HG02588 (cell line): ENCODE results near the gene TUB.

Source experiments
- ATAC-seq: cut with Tn5 transposase; IDR thresholded peaks from one replicate; pipeline ENCODE4 v1.9.1; 2021; ENCODE audit warnings: mild to moderate bottlenecking, moderate library complexity; ENCODE audit not compliant: unreplicated experiment

Gene TUB

DNA sequence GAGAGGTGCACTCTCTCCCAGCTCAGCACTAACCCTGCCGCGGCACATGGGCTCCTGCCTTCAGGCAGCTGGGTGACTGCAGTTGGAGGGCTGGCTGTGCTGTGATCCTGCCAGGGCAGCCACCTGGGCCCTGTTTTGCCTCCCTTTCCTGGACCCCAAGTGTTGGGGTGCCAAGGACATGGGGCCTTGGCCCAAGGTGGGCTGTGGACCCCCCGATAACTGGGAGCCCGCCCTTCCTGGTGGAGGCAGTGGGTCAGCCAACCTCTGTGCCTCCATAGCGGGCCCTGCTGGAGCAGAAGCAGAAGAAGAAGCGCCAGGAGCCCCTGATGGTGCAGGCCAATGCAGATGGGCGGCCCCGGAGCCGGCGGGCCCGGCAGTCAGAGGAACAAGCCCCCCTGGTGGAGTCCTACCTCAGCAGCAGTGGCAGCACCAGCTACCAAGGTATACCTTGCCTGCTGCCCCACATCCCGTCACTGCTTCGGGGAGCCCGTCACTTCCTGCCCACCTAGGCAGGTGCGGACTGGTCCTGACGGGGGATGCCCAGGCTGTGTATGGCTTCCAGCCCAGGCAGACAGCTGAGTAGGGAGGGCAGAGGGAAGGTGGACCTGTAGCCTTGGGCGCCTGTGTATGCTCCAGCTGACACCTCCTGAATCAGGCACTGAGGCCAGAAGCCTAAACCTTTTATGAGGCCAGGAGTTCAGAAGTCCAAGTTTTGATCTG, 8.9 kb downstream of the TUB start:
- ATAC-seq = no peak

DNA sequence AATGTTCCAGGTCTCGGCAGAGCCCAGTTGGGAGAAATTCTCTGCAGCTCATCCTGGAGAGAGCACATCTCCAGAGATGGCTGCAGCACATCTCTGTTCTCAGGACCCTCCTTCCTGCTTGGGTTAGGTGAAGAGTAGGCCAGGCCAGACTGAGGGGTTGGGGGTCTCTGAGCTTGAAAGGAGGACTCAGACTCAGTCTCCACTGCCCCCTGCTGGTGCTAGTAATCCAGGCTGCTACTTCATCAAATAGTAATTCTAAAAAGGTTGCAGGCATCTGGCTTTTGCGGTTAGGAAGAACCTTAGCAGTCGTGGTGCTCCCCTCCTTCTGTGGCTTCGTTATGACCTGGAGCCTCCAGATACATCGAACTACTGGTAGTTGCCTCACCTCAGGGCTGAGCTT, 9.7 kb downstream of the TUB start:
- no peak for ATAC-seq

DNA sequence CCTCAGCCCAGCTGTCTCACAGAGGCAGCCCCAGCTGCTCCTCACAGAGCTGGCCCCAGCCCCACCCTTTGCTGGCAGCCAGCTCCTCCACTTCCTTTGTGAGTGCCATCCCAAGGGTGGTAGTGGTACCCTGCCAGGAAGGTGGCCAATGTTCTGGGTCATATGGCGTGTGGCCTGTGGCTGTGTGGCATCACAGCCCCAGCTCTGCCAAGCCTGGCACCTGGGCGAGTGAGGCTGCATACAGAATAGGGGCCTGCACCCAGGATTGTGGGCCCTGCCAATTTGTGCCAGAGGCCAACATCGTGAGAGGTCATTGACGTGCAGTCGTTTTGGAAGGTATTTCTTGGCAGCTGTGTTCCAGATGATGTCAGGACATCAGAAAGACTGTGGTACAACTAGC, 10.7 kb downstream of the TUB start:
- ATAC-seq = no peak

DNA sequence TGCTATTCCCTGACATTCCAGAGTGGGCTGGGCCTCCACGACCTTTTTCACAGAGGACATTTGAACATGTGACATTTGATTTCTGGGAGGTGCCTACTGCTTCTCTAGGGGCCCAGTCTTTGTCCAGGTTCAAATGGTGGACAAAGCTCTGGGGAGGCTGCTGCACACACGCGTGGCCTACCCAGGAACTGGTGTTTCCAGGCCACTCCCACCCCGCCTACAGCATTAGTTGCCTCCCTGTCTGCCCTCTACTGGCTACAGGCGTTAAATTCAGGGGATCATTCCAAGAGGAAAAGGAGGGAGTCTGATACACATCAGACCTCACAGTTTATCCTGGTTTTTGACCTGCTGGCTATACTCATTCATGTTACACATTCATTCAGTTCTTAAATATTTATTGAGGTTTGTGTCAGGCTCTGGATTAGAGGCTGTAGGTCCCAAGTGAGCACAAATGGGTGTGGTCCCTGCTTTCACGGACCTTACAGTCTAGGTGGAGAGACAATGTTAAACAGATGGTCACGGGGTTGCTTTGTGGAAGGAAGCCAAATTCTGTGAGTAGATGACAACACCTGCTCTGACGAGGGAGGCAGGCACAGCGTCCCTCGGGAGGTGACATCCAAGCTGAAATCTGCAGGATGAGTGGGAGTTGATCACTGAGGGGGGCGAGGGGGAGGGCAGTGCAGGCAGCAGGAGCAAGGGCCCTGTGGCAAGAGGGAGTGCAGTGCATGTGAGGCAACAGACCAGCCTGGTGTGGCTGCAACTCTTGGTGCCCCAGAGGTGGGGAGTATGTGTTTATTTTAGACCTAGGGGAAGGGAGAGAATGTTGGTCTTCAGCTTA, 11.8 kb downstream of the TUB start:
- peak; percentile 68 for ATAC-seq

DNA sequence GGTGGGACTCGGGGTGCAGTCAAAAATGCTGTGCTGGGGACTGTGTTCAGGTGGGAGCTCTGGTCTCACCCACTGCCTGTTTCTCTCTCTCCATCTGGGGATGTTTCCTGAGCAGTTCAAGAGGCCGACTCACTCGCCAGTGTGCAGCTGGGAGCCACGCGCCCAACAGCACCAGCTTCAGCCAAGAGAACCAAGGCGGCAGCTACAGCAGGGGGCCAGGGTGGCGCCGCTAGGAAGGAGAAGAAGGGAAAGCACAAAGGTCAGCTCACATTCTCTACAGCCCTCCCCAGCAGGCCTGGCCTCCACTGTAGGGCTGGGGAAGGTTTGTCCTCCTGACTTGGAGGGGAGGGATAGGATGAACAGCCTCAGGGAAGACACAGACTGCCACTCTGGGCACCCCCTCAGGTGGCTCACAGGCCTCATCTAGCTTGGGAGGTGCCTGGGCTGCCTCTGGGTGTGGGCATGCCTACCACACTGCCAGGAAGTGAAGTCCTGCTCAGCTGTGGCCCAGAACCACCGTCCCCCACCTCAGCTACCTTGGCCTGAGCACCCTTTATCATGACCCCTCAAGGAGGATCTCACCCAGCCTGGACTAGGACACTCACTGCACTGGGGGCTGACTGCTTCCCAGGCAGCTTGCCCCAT, 13.0 kb downstream of the TUB start:
- ATAC-seq = no peak

DNA sequence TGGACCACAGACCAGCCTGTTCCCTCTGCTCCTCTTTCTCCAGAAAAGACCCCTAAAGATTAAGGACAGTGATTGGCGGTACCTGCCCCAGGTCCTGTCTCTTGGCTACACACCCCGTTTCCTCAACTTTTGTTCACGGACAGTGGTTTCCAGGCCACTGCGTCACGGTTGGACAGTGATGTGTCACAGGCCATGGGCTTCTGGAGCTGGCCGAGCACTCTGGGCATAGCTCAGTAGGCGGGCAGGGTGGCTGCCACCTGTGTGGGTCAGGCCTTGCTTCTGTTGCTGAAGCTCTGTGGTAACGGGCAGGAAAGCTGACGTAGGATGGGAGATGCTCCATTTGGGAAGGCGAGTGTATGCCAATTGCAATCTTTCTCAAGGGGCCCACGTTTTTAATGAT, 13.6 kb downstream of the TUB start:
- ATAC-seq = no peak

DNA sequence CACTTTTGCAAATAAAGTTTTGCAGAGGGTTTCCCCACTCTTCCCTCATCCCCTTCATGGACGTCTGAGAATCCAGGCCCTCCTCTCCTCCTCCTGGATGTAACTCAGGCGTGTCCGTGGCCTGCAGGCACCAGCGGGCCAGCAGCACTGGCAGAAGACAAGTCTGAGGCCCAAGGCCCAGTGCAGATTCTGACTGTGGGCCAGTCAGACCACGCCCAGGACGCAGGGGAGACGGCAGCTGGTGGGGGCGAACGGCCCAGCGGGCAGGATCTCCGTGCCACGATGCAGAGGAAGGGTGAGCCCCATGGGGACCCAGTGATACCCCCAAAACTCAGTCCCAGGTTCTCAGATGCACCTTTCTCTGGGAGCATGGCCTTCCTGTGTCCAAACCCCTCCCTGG, 14.4 kb downstream of the TUB start:
- ATAC-seq = no peak

DNA sequence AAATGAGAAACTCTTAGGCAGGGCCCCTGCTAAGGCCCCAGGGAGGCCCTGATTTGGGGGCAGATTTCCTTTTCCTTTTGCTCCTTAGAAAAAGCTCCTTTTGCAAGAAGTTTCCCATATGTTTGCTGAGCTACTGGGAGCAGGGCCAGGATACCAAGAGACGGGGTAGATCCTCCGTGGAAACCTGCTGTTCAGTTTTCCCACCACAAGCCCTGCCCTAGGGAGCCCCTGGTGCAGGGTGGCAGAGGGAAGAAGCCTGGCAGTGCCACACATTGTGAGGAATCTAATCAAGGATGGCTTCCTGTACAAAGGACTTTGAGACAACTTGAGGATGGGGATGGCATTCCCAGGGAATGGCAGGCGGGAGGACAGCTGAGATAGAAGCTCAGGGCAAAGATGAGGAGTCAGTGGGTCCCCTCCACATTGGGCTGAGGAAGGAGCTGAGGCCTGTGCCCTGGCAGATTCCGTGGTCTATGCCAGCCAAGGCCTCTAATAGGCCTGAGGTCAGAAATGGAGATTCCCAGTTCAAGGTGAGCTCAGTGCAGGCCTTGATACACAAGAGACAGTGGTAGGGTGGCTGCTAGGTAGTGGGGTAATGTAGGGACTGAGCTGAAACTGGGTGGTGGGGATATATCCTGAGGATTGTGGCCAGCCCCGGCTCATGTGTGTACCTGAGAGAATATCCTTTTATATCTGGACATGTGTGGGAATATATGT, 15.0 kb downstream of the TUB start:
- no peak for ATAC-seq

DNA sequence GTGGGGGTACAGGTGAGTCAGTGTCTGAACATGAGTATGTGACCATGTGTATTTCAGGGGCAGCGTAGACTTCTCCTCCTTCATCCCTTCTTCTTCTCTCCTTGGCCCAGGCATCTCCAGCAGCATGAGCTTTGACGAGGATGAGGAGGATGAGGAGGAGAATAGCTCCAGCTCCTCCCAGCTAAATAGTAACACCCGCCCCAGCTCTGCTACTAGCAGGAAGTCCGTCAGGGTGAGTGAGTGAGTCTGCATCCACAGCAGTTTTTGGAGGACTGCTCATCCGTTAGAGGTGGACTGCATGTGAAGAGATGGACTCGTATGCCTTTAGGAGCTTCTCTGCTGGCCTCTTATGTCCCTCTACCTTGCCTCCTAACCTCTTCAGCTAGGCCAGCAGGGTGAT, 15.6 kb downstream of the TUB start:
- no peak for ATAC-seq

DNA sequence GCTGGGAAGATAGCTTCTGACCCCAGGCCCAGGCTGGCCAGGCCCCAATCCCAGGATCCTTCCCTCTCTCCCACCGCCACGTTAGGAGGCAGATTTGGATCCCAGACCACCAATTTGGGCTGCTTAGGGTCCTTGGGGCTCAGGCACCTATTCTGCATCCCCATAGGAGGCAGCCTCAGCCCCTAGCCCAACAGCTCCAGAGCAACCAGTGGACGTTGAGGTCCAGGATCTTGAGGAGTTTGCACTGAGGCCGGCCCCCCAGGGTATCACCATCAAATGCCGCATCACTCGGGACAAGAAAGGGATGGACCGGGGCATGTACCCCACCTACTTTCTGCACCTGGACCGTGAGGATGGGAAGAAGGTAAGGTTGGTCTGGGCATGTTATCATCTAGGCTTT, 16.1 kb downstream of the TUB start:
- no peak for ATAC-seq

DNA sequence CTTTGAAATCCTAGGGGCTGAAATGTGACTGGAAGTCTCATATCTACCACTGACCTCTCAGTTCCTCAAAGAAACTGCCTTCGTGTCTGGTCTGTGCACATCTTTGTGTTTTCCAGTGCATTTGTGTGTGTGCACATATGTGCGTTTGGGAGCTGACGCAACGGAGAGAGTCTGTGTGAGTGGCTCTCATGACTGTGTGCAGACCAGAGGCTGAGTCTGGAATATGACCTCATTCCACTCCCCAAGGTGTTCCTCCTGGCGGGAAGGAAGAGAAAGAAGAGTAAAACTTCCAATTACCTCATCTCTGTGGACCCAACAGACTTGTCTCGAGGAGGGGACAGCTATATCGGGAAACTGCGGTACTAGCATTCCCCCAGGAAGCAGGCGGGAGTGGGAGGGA, 16.5 kb downstream of the TUB start:
- no peak for ATAC-seq

DNA sequence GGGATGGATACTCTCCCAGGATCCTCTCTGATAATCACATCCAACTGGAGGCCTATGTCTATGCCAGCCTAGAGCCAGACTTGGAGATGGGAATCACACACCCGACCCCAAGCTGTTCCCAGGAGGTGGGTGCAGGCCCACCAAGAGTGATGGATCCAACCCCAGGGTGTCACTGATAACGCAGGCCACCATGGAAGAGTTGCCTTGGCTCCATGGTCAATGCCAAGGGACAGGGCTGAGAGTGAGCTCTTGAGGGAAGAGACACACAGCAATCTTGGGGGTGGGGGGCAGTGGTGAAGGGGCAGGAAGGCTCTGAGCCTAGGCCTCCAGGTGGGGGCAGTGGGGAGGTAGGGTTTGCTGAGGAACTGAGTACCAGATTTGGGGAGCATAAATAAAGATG, 16.9 kb downstream of the TUB start:
- ATAC-seq = no peak

DNA sequence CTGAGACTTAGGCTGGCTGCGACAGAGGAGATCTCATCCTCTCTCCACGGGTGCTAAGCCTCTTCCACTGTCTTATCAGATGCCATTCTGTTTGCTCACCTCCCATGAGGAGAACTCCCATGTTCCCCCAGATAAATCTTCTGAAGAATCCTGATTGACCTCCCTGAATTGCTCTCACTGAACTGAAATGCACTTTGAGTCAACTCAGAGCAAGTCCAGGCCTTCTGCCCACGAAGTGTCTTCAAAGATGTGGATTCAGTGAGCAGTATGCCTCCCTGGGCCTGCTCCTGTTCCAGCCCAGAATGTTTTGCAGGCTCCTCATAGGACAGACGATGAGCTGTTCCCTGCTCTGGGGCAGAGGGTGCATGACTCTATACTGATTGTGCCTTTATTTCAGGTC, 17.4 kb downstream of the TUB start:
- no peak for ATAC-seq

DNA sequence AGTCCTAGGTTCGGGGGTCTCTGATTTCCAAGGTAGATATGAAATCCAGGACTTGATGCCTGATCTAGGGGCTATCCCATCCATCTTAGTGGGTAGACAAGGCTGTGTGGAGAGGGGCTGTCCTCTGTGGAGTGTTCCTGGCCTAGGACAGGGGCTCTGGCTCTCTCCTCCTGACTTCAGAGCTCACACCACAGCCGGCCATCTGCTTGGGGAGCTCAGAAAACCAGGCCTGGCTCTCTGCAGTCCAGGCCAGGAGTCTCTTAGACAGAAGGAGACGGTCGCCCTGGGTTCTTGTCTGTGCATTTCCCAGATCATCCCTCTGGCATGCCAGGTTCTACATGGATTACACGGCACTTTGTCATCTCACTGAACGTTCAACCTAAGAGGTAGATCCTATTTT, 17.9 kb downstream of the TUB start:
- no peak for ATAC-seq

DNA sequence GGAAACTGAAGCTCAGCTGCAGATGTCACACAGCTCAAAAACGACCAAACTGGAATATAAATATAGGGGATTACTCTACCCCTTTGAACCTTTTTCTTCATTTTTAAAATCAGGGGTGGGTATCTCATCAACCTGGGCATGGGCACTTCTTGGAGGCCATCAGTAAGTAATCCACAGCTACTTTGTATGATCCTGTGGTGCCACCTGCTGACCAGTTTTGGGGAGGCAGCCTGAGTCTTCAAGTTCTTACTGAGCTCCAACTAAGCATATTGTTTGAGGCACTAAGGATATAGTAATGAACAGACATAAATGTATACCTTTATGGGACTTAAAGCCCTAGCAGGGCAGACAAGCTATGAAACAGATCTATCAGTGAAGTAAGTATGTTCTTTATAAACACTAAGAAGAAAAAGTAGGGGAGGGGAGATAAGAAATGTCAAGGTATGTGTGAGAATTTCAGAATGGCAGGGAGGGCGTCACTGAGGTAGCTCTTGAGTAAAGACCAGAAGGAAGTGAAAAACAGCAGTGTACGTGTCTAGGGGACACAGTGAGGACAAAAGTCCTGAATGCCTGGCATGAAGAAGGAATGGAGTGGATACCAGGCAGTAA, 18.4 kb downstream of the TUB start:
- ATAC-seq = no peak

DNA sequence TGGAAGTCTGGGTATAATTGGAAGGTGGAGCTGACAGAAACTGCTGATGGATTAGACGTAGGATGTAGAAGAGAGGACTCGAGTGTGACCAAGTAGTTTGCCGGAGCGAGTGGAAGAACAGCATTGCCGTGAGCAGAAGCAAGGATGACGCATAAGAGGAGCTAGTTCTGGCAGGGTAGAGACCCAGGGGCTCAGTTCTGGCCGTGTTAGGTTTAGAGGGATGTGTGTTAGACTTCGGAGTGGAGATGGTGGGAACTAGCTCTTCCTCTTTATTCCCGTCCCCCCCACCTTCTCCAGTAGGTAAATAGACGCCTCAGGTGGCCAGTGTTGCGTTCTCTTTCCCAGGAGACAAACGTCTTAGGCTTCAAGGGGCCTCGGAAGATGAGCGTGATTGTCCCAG, 19.1 kb downstream of the TUB start:
- no peak for ATAC-seq

DNA sequence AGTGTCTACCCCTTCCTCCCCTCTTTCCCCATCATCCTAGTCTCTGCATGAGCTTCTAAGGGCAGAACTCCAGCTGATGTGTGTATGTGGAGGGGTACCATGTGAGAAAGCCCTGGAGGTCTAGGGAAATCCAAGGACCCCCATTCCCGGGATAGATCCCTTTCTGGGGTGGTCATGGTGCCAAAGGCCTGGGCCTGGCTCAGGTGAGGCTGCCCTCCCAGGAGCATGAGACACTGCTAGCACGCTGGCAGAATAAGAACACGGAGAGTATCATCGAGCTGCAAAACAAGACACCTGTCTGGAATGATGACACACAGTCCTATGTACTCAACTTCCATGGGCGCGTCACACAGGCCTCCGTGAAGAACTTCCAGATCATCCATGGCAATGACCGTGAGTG, 19.6 kb downstream of the TUB start:
- ATAC-seq = no peak

DNA sequence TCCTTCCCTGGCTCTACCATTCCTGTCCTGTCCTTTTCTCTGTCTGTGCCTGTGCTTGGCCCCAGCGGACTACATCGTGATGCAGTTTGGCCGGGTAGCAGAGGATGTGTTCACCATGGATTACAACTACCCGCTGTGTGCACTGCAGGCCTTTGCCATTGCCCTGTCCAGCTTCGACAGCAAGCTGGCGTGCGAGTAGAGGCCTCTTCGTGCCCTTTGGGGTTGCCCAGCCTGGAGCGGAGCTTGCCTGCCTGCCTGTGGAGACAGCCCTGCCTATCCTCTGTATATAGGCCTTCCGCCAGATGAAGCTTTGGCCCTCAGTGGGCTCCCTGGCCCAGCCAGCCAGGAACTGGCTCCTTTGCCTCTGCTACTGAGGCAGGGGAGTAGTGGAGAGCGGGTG, 20.4 kb downstream of the TUB start:
- ATAC-seq = no peak

DNA sequence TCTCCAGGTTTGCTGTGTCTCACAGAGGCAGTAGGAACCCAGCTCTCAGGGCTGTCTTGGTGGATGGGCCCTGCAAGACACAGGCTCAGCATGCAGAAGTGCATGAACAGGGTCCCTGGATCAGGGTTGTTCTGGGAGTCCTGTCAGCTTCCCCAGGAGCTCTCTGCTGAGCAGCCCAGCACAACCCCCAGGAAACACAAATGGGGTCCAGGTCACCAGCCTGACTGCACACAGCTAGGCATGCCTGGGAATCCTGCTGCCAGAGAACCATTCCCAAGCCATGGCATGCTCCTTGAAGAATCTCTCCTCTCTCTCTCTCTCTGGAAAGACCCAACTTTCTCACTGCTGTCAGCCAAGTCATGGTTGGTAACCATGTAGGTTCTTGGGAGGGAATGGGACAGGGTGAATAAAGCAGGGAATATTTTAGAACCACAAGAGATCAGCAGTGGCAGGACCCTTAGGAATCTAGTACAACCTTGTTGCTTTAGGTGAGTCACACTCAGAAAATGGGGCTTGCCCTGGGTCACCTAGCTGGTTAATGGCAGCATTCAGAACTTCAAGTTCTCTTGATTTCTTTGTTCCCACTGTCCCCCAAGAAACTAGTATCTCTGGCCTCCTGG, 21.4 kb downstream of the TUB start:
- no peak for ATAC-seq

DNA sequence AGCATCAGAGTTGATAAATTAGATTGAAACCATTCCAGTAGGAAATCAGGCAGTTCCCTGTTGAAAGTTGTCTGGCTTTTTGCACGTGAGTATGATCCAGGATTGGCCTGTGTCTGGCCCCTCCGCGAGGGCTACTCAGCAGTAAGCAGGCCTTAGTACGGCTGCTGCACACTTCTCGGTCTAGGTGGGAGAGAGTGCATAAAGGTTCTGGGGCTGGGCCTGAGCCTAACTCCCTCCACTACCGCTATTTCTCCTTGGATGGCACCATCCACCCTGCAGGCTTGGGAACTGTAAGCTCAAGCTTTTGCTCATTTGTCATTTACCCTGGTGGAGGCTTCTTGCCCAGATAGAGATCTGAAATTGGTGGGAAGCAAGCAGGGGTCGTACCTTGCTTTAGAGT, 22.0 kb downstream of the TUB start:
- no peak for ATAC-seq

DNA sequence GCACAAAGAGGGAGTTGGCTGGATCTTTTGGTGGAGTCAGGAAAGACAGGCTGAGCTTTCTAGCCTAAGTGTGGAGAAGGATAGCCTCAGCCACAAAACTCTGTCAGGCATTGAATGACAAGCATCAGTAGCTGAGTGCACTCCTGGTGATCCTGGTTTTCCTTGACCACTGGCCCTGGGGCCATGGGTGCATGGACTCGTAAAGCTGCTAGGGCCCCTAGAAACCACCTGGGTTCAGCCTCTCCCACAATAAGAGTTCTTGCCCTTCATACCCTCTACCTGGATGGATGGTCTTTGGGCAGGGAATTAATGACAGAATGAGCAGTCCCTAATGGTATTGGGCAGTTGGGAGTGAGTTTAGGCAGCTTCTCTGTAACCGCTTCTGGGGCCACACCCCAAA, 22.9 kb downstream of the TUB start:
- no peak for ATAC-seq
